Upper lobe of left lung (tissue), 4 donors: ENCODE data around the gene ADH5.

Experiments used
- CTCF ChIP-seq, 6 experiments: fragments of 450-650 bp in 4 of 6; fragments of 200-600 bp in 2 of 6; sonication (generic) in 2 of 6; IDR thresholded peaks; one replicate each; pipeline ENCODE4 v1.5.1; 2016 to 2019; ENCODE audit warnings: antibody characterized with exemption in 6 of 6
- EP300 ChIP-seq, 4 donors: sonication (generic); formaldehyde crosslinking; IDR thresholded peaks; one replicate each; pipeline ENCODE4 v1.5.1; 2017; ENCODE audit warnings: antibody characterized with exemption in 4 of 4, control low read depth in 2 of 4
- POLR2A ChIP-seq, 4 donors: fragments of 450-650 bp; IDR thresholded peaks; one replicate each; pipeline ENCODE4 v1.5.1; 2016 to 2017; ENCODE audit warnings: antibody characterized with exemption in 4 of 4, mild to moderate bottlenecking in 2 of 4
- POLR2AphosphoS5 ChIP-seq, 2 donors: sonication (generic); formaldehyde crosslinking; IDR thresholded peaks; one replicate each; pipeline ENCODE4 v1.5.1; 2017; ENCODE audit warnings: antibody characterized with exemption in 2 of 2

GRCh38 chr4:99024481-99025275 is 63.9 kb downstream of the ADH5 start:
- TF ChIP-seq CTCF (IDR thresholded peaks at IDR 0.05) = no peak
- no peak for TF ChIP-seq EP300 (IDR thresholded peaks at IDR 0.05)
- no peak for TF ChIP-seq POLR2A (IDR thresholded peaks at IDR 0.05)
- no peak for TF ChIP-seq POLR2AphosphoS5 (IDR thresholded peaks at IDR 0.05)
